ENCODE results near the gene ZNF143. TPM values are rescaled to one million over a fixed set of nuclear protein-coding genes. Genes with fewer than 3 reads are reported as not detected.

The ZNF143 gene
- total and polyA plus RNA-seq, 2 of the 4 experiments (the other 2 are of a cell fraction), result 23.8 to 49.6 TPM

DNA sequence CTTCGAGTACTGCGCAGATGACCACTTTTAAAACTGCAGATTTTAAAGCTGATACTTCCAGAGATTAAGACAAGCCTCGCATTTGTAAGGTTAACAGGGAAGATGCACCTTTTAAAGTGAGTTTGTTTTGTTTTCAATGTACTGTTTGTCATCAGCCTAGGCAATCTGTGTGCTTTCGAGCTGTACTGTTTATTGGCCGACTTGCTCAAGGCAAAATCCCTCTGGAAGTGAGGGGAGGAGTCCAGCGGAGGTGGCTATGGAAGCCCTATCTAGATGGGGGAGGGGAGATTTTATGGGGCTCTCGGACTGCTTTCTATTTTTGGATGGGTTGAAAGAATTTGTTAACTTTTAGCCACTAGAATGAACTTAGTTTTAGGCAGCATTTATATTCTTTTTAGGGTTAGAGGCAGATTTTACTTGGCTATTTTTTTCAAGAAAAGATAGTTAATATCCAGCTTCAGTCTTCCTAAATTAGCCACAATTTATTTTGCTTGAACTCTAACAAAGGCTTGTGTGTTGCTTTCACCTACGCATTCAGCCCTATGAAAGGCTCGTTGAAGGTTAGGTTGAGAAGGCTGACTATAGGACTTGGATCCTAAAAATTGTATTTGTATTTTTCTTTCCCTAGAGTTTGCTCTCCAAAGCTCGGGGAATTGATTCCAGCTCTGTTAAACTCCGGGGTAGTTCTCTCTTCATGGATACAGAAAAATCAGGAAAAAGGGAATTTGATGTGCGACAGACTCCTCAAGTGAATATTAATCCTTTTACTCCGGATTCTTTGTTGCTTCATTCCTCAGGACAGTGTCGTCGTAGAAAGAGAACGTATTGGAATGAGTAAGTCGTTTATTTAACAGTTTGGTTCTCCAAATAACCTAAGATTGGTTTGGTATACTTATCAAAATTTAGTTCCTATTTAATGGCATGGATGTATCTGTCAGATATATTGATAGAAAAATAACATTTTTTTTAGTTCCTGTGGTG is 114.7 kb downstream of the ZNF143 start (continued):
- TF ChIP-seq RAD21 (IDR thresholded peaks at IDR 0.05; ENCODE audit: low read length) (no peak), SMC3 (IDR thresholded peaks at IDR 0.05; ENCODE audit: low read depth, low read length) (no peak), CHD1 (IDR thresholded peaks at IDR 0.05; ENCODE audit: low read depth, low read length) (peak; percentile 41; the same call in 1 of the 2 replicates), RFX5 (IDR thresholded peaks at IDR 0.05; ENCODE audit: low read depth, low read length) (no peak), BHLHE40 (IDR thresholded peaks at IDR 0.05; ENCODE audit: low read depth, low read length) (no peak), MXI1 (IDR thresholded peaks at IDR 0.05; ENCODE audit: borderline replicate concordance, low read depth, low read length) (no peak)
